ENCODE measurements around the gene HS6ST3.

DNA sequence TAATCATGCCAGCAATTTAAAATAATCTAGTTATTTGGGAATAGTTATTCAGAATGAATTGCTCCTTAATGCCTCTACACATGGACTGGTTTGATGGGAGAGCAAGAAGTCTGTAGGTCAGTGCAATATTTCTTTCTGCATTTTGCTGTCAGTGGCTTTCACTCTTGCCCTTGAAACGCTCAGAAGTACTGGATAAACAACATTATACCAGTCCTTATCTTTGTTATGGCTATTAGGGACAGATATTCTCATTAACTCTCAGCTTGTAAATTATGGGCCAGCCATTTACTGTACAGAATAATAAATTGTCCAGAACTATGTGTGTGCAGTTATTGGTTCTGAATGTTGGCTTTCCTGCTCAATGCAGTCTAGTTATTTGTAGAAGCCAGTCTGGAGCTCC is 680.0 kb downstream of the HS6ST3 start:
- TF ChIP-seq, protein P1, sequence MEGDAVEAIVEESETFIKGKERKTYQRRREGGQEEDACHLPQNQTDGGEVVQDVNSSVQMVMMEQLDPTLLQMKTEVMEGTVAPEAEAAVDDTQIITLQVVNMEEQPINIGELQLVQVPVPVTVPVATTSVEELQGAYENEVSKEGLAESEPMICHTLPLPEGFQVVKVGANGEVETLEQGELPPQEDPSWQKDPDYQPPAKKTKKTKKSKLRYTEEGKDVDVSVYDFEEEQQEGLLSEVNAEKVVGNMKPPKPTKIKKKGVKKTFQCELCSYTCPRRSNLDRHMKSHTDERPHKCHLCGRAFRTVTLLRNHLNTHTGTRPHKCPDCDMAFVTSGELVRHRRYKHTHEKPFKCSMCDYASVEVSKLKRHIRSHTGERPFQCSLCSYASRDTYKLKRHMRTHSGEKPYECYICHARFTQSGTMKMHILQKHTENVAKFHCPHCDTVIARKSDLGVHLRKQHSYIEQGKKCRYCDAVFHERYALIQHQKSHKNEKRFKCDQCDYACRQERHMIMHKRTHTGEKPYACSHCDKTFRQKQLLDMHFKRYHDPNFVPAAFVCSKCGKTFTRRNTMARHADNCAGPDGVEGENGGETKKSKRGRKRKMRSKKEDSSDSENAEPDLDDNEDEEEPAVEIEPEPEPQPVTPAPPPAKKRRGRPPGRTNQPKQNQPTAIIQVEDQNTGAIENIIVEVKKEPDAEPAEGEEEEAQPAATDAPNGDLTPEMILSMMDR (IDR thresholded peaks at IDR 0.05): no peak
- no peak for TF ChIP-seq POLR2A (IDR thresholded peaks at IDR 0.05)

Data from adrenal gland (tissue), 5 donors.